DMS53 (cell line): Measurements from ENCODE around the gene CLRN3.

ENCODE experiments used
- DNase-seq: peaks from one replicate; lab custom pipeline; 2025; lab: John Stamatoyannopoulos, UW

Gene CLRN3

DNA sequence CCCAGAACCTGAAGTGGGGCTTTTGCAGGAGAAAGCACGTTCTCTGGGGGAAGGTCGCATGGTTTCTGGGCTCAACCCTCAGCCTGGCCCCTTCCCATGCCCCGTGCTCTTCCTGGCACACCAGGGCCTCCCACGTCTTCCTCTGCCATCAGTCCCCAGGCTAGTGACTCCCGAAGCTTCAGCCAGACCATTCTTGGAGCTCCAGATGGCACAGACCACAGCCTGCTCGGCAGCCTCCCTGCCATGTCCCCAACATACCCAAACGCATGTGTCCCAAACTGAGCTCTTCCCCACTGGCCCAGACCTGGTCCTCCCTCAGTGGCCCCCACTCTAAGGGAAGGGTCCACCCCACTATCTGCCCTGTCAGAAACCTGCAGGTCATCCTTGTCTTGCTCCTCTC, 47.0 kb downstream of the CLRN3 start:
- no peak for DNase-seq

DNA sequence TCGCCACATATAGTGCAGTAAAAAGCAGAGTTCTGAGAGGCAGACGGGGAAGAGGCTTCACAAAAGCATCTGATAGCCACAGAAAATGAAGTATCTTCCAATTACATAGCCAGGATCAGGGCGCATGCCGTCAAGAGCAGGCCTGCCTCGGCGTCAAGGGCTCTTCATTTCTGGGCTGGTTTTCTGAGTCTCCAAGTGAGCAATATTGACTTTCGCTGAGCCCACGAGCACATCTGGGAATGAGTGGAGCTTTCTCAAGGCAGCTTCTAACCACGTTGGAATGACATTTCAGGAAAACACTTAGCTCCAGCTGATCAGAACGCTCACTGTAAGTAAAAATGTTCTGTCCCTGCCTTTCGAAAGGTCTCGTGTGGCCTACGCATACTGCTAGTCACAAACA, 51.9 kb downstream of the CLRN3 start:
- DNase-seq, result no peak

- DNase-seq, result no peak
These were observed 55.8 kb downstream of the CLRN3 start for GRCh38 chr10:127836966-127837365.

- no peak for DNase-seq
These were observed 56.6 kb downstream of the CLRN3 start for GRCh38 chr10:127836176-127836575.

- DNase-seq, result no peak
These were observed 58.0 kb downstream of the CLRN3 start for GRCh38 chr10:127834791-127835190.

DNA sequence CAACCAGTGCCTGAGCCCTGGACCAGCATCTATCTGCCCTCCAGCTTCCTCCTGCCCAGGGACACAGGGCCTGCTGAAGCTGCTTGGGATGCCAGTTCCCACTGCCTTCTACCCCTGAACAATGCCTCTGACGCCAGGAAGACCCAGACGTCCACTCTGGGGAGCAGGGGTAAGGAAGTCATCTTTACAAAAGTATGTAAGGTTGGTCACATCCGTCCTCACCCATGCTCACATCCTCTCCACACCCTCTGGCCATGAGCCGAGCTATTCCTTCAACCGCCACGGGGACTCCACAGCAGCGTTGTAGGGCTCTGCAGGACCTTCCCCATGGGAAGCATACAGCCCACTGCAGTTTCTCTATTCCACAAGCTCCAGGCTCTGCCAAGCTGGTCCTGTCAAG, 58.5 kb downstream of the CLRN3 start:
- DNase-seq, result no peak

DNA sequence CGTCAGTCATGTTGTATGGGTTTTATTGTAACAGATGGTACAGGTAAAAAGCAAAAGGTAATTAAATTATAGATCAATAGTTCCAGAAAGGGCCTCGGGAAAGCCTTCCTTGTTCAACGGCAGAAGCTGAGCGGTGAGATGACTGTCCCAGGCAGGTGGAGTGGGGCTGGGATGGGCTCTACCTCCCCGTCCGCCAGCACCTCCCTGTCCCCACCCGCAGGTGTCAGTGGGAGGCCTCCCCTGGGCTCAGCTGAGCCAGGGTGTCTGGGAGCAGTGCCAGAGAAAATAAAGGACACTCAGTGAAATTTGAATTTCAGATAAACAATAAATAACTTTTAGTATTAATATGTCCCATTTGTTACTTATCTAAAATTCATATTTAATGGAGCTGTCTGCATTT, 58.9 kb downstream of the CLRN3 start:
- DNase-seq, result no peak

DNA sequence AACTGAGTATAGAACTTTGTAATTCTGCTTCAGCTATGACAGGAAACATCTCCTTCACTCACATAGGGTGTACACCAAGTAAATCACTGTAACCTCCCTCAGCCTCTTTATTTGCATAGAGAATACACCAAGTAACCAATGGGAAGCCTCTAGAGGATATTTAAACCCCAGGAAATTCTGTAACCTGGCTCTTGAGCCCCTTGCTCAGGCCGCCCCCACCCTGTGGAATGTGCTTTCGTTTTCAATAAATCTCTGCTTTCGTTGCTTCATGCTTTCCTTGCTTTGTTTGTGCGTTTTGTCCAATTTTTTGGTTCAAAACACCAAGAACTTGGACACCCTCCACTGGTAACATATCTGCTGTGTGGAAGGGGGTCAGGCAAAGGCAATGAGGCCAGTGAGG, 60.2 kb downstream of the CLRN3 start:
- DNase-seq, result no peak

- no peak for DNase-seq
These were observed 62.3 kb downstream of the CLRN3 start for GRCh38 chr10:127830414-127830813.
